OCI-LY1 (cell line): ENCODE data around the gene ACTR3C.

Source experiments
- CTCF ChIP-seq: fragments of 200-600 bp; sonication (generic), shearing (Covaris generic); IDR thresholded peaks from 2 replicates; pipeline ENCODE4 v1.5.1; 2017; ENCODE audit warnings: mild to moderate bottlenecking, antibody characterized with exemption, low read length, moderate library complexity, mixed read lengths
- EZH2 ChIP-seq: fragments of 200-600 bp; sonication (generic), shearing (Covaris generic); IDR thresholded peaks from 2 replicates; pipeline ENCODE4 v1.8.0; 2017; ENCODE audit warnings: borderline replicate concordance, mixed run types, mild to moderate bottlenecking, antibody characterized with exemption, low read length, moderate library complexity, mixed read lengths

- TF ChIP-seq EZH2 = no peak
- TF ChIP-seq CTCF = no peak
Observed at GRCh38 chr7:150346922-150347321, 23.6 kb upstream of the ACTR3C start.
